OCI-LY1 (cell line): ENCODE measurements around the gene TMEM95.
"Not testable (repeated sequence)": the region's sequence is repeated elsewhere in the genome, so short reads cannot be mapped to it uniquely, and the experiment has no call there.

ENCODE experiments used
- H2AFZ ChIP-seq: fragments of 200-600 bp; sonication (generic), shearing (Covaris generic); 2 replicates; pipeline ENCODE4 v1.6.0; 2014; ENCODE audit warnings: antibody characterized with exemption, mild to moderate bottlenecking, low read length
- H3F3A ChIP-seq: fragments of 200-600 bp; sonication (generic), shearing (Covaris generic); 2 replicates; pipeline ENCODE4 v1.6.0; 2014; ENCODE audit warnings: mild to moderate bottlenecking, antibody characterized with exemption, low read length, moderate library complexity; ENCODE audit not compliant: insufficient read depth
- H3K27ac ChIP-seq: fragments of 200-600 bp; sonication (generic); 2 replicates; pipeline ENCODE4 v1.5.1; 2014; ENCODE audit warnings: low read length, mixed run types, mild to moderate bottlenecking, low read depth; ENCODE audit not compliant: poor library complexity, severe bottlenecking
- H3K27me3 ChIP-seq: fragments of 200-600 bp; sonication (generic); 2 replicates; pipeline ENCODE4 v1.6.0; 2014; ENCODE audit warnings: antibody characterized with exemption, mild to moderate bottlenecking, low read length, moderate library complexity; ENCODE audit not compliant: insufficient read depth
- H3K36me3 ChIP-seq: fragments of 200-600 bp; sonication (generic); 2 replicates; pipeline ENCODE4 v1.6.1; 2014; ENCODE audit warnings: mild to moderate bottlenecking, antibody characterized with exemption, low read length, moderate library complexity, mixed read lengths; ENCODE audit not compliant: insufficient read depth
- H3K4me1 ChIP-seq: fragments of 200-600 bp; sonication (generic); 2 replicates; pipeline ENCODE4 v1.5.1; 2014; ENCODE audit warnings: mild to moderate bottlenecking, low read length, moderate library complexity; ENCODE audit not compliant: insufficient read depth, severe bottlenecking
- H3K4me2 ChIP-seq: fragments of 200-600 bp; sonication (generic), shearing (Covaris generic); 2 replicates; pipeline ENCODE4 v1.6.1; 2014; ENCODE audit warnings: low read length
- H3K4me3 ChIP-seq: fragments of 200-600 bp; sonication (generic); 2 replicates; pipeline ENCODE4 v1.5.1; 2014; ENCODE audit warnings: low read length, low read depth, mild to moderate bottlenecking, mixed read lengths; ENCODE audit not compliant: poor library complexity, severe bottlenecking
- H3K79me2 ChIP-seq: fragments of 200-600 bp; shearing (Covaris generic); 2 replicates; pipeline ENCODE4 v1.6.1; 2016; ENCODE audit warnings: mixed run types, low read length, mixed read lengths; ENCODE audit not compliant: insufficient read depth
- H3K9ac ChIP-seq: fragments of 200-600 bp; sonication (generic), shearing (Covaris generic); 2 replicates; pipeline ENCODE4 v1.6.1; 2014; ENCODE audit warnings: mild to moderate bottlenecking, low read length, mixed read lengths
- H3K9me2 ChIP-seq: fragments of 200-600 bp; sonication (generic), shearing (Covaris generic); 2 replicates; pipeline ENCODE4 v1.6.1; 2014; ENCODE audit warnings: low read depth, mild to moderate bottlenecking, low read length, mixed read lengths
- H3K9me3 ChIP-seq: fragments of 200-600 bp; shearing (Covaris generic); 2 replicates; pipeline ENCODE4 v1.6.1; 2014; ENCODE audit warnings: low read length, mixed read lengths
- H4K20me1 ChIP-seq: fragments of 200-600 bp; sonication (generic), shearing (Covaris generic); 2 replicates; pipeline ENCODE4 v1.6.0; 2016; ENCODE audit warnings: mild to moderate bottlenecking, low read length; ENCODE audit not compliant: insufficient read depth
- EZH2 ChIP-seq: fragments of 200-600 bp; sonication (generic), shearing (Covaris generic); IDR thresholded peaks from 2 replicates; pipeline ENCODE4 v1.8.0; 2017; ENCODE audit warnings: borderline replicate concordance, mixed run types, mild to moderate bottlenecking, antibody characterized with exemption, low read length, moderate library complexity, mixed read lengths
- TF ChIP-seq, protein P1 (sequence below): fragments of 200-600 bp; sonication (generic), shearing (Covaris generic); IDR thresholded peaks from 2 replicates; pipeline ENCODE4 v1.5.1; 2017; ENCODE audit warnings: mild to moderate bottlenecking, antibody characterized with exemption, low read length, moderate library complexity, mixed read lengths

TMEM95 gene

DNA sequence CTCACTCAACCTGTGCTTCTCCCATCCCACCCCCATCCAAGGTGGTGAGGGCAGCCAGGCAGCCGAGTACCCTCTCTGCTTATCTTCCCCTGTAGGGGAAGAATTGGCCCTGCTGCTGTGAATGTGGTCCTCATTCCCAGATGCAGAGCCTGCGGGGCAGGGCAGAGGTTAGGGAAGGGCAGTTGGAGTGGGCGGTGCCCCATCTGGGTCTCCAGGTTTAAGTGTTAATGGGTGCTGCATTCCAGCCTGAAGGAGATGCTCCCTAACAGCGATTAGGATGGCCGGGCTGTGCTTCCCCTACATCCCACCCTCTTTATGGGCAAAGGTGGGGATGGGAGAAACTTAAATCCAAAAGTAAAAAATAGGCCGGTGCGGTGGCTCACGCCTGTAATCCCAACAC, 12.1 kb downstream of the TMEM95 start:
- TF ChIP-seq EZH2: no peak
- TF ChIP-seq, protein P1, sequence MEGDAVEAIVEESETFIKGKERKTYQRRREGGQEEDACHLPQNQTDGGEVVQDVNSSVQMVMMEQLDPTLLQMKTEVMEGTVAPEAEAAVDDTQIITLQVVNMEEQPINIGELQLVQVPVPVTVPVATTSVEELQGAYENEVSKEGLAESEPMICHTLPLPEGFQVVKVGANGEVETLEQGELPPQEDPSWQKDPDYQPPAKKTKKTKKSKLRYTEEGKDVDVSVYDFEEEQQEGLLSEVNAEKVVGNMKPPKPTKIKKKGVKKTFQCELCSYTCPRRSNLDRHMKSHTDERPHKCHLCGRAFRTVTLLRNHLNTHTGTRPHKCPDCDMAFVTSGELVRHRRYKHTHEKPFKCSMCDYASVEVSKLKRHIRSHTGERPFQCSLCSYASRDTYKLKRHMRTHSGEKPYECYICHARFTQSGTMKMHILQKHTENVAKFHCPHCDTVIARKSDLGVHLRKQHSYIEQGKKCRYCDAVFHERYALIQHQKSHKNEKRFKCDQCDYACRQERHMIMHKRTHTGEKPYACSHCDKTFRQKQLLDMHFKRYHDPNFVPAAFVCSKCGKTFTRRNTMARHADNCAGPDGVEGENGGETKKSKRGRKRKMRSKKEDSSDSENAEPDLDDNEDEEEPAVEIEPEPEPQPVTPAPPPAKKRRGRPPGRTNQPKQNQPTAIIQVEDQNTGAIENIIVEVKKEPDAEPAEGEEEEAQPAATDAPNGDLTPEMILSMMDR: no peak

DNA sequence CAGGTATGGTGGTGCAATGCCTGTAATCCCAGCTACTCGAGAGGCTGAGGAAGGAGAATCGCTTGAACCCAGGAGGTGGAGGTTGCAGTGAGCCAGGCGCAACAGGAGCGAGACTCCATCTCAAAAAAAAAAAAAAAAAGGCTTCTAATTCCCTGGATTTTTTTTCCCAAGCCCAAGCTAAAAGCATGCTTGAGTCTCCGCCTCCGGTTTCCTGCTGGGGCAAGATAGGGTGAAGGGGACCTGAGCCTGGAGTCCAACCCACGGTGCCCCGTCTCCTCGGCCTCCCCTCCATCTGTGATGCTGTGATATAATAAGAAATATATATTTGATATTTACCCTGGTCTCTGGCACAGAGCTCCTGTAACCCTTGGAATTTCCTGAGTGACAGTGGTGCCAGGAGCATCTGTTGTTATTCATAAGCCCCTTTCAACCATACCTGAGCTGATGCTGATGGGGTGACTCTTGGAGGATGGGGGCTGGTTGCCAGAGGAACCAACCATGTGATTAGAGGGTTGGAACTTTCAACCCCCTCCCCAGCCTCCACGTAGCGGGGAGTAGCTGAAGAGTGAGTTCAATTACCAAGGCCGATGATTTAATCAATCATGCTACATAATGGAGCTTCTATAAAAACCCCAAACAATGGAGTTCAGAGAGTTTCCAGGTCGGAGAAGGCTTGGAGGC, 13.1 kb downstream of the TMEM95 start:
- Histone ChIP-seq H3K9me3 (no peaks in the 10 kb centered on the region), H3F3A (no peaks in the 10 kb centered on the region), H3K4me1 (no peaks in the 10 kb centered on the region), H3K9ac (no peak overlapping the region), H2AFZ (no peak overlapping the region), H3K27ac (no peak overlapping the region), H3K9me2 (no peaks in the 10 kb centered on the region), H3K4me2 (no peak overlapping the region), H4K20me1 (no peaks in the 10 kb centered on the region), H3K4me3 (no peak overlapping the region), H3K36me3 (no peaks in the 10 kb centered on the region), H3K79me2 (no peaks in the 10 kb centered on the region), H3K27me3 (0 out of 2 replicates have a peak, but pooled peaks cover 2% of the 10 kb centered on the region)
- no peak for TF ChIP-seq EZH2
- TF ChIP-seq, protein P1: no peak

More for the DNA sequence above, 12.1 kb downstream of the TMEM95 start:
- Histone ChIP-seq H3K4me1 (no peaks in the 10 kb centered on the region), H3K9me3 (no peaks in the 10 kb centered on the region), H3K79me2 (no peaks in the 10 kb centered on the region), H3K9ac (no peak overlapping the region), H3K27ac (no peak overlapping the region), H2AFZ (no peak overlapping the region), H3F3A (no peaks in the 10 kb centered on the region), H3K9me2 (no peaks in the 10 kb centered on the region), H4K20me1 (no peaks in the 10 kb centered on the region), H3K4me3 (no peak overlapping the region), H3K4me2 (no peak overlapping the region), H3K36me3 (no peaks in the 10 kb centered on the region), H3K27me3 (0 out of 2 replicates have a peak, but pooled peaks cover 5% of the 10 kb centered on the region)

DNA sequence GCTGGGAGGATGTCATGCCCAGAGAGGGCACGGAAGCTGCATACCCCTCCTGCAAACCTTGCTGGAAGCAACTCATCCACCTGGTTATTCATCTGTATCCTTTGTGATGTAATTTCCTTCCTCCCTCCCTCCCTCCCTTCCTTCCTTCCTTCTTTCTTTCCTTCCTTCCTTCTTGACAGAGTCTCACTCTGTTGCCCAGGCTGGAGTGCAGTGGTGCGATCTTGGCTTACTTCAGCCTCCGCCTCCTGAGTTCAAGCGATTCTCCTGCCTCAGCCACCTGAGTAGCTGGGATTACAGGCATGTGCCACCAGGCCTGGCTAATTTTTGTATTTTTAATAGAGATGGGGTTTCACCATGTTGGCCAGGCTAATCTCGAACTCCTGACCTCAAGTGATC, 13.6 kb downstream of the TMEM95 start:
- H2AFZ ChIP-seq, H3K9me2 ChIP-seq, H3K4me1 ChIP-seq, H4K20me1 ChIP-seq, H3K9ac ChIP-seq, H3K4me3 ChIP-seq, H3K36me3 ChIP-seq, H3F3A ChIP-seq, H3K79me2 ChIP-seq, H3K9me3 ChIP-seq, H3K4me2 ChIP-seq, H3K27ac ChIP-seq, H3K27me3 ChIP-seq: not testable (repeated sequence)

DNA sequence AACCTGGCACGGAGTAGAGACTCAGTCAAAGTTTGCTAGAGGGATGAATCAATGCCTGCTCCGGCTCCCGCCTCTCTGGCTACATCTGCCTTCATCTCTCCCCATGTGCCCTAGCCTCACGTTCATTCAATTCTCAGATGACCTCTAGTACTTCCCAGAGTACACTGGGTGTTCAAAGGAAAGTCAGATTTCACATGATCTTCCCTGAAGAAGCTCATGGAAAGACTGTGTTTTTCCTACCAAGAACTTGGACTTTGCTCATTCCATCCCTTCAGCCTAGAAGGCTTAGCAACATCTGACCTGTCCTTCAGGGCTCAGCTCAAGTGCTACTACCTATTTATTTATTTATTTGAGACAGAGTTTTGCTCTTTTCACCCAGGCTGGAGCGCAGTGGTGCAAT, 14.9 kb downstream of the TMEM95 start:
- Histone ChIP-seq H3K36me3 (no peaks in the 10 kb centered on the region), H3K27me3 (no peaks in the 10 kb centered on the region), H2AFZ (no peak overlapping the region), H3K27ac (no peak overlapping the region), H4K20me1 (no peaks in the 10 kb centered on the region), H3K4me3 (no peak overlapping the region), H3K9me3 (no peaks in the 10 kb centered on the region), H3K9me2 (no peaks in the 10 kb centered on the region), H3F3A (no peaks in the 10 kb centered on the region), H3K9ac (no peak overlapping the region), H3K4me1 (no peaks in the 10 kb centered on the region), H3K79me2 (no peaks in the 10 kb centered on the region), H3K4me2 (no peak overlapping the region)
- TF ChIP-seq EZH2: no peak
- TF ChIP-seq, protein P1: no peak
